HG03439 (cell line): ENCODE data around the gene CAPN15.
"Not testable (repeated sequence)": the region's sequence is repeated elsewhere in the genome, so short reads cannot be mapped to it uniquely, and the experiment has no call there.

Experiments used
- ATAC-seq: cut with Tn5 transposase; IDR thresholded peaks from one replicate; pipeline ENCODE4 v1.9.1; 2021; ENCODE audit warnings: mild to moderate bottlenecking, moderate library complexity; ENCODE audit not compliant: unreplicated experiment

Gene CAPN15

GRCh38 chr16:506246-506546, 21.3 kb upstream of the CAPN15 start:
- ATAC-seq: no peak

GRCh38 chr16:507527-507926, 20.0 kb upstream of the CAPN15 start:
- ATAC-seq: not testable (repeated sequence)

- no peak for ATAC-seq
Measured at GRCh38 chr16:507996-508395, 19.5 kb upstream of the CAPN15 start.

- ATAC-seq: no peak
Measured at GRCh38 chr16:508884-509736, 18.4 kb upstream of the CAPN15 start.

- no peak for ATAC-seq
Measured at GRCh38 chr16:510066-510825, 17.3 kb upstream of the CAPN15 start.

GRCh38 chr16:512802-513201, 14.7 kb upstream of the CAPN15 start:
- no peak for ATAC-seq

GRCh38 chr16:513950-514349, 13.6 kb upstream of the CAPN15 start:
- no peak for ATAC-seq

GRCh38 chr16:515175-515938, 12.2 kb upstream of the CAPN15 start:
- ATAC-seq: no peak

GRCh38 chr16:515939-516226, 11.6 kb upstream of the CAPN15 start:
- ATAC-seq: no peak

GRCh38 chr16:516301-516700, 11.2 kb upstream of the CAPN15 start:
- no peak for ATAC-seq

- no peak for ATAC-seq
Measured at GRCh38 chr16:518858-519257, 8.7 kb upstream of the CAPN15 start.

- no peak for ATAC-seq
Measured at GRCh38 chr16:519425-519824, 8.1 kb upstream of the CAPN15 start.

- no peak for ATAC-seq
Measured at GRCh38 chr16:519841-520687, 7.4 kb upstream of the CAPN15 start.

GRCh38 chr16:520847-521246, 6.7 kb upstream of the CAPN15 start:
- ATAC-seq: no peak

- ATAC-seq: no peak
Measured at GRCh38 chr16:521381-522210, 5.9 kb upstream of the CAPN15 start.

GRCh38 chr16:522320-523096, 5.0 kb upstream of the CAPN15 start:
- ATAC-seq: no peak

GRCh38 chr16:523097-523741, 4.3 kb upstream of the CAPN15 start:
- no peak for ATAC-seq

GRCh38 chr16:524274-525040, 3.1 kb upstream of the CAPN15 start:
- ATAC-seq: no peak
